ENCODE measurements around the gene TRIM31. TPM values are rescaled to one million over a fixed set of nuclear protein-coding genes. Genes with fewer than 3 reads are reported as not detected.

Gene TRIM31
- total and polyA plus RNA-seq, 10 of the 15 experiments (the other 5 are each of a cell fraction or from before 2014, with no cell fraction given), result 0.09 to 20.5 (median 0.31) TPM; not detected in 3

- TF ChIP-seq SKIL (IDR thresholded peaks at IDR 0.05; ENCODE audit: low read depth, poor library complexity, severe bottlenecking) (peak; percentile 51), PKNOX1 (IDR thresholded peaks at IDR 0.05) (peak; percentile 76; the same call in 1 of the 2 replicates)
Measured at GRCh38 chr6:30130887-30131862, 18.3 kb upstream of the TRIM31 start (continued).

GRCh38 chr6:30130179-30130679 lies 17.3 kb upstream of the TRIM31 start:
- DNase-seq (ENCODE audit: low read depth, low spot score), result no peak
- FAIRE-seq, result no peak
- Histone ChIP-seq H2AFZ (ENCODE audit: control insufficient read depth, low read depth, low read length) (no peak overlapping the region), H4K20me1 (ENCODE audit: control insufficient read depth, insufficient read depth) (no peaks in the 10 kb centered on the region), H3K4me1 (ENCODE audit: control insufficient read depth, insufficient read depth, low read length) (peaks cover 5% of the 10 kb centered on the region), H3K36me3 (ENCODE audit: control insufficient read depth in 2 of 2, insufficient read depth in 2 of 2, low read length in 1 of 2) (no peaks in the 10 kb centered on the region), H3K27ac (ENCODE audit: control insufficient read depth, insufficient read depth) (no peak overlapping the region), H3K79me2 (ENCODE audit: control insufficient read depth, insufficient read depth, low read length) (no peaks in the 10 kb centered on the region), H3K27me3 (replicated peaks in 1 of 2; ENCODE audit: control insufficient read depth in 2 of 2, insufficient read depth in 2 of 2, low read length in 1 of 2) (peaks cover 4 to 10% of the 10 kb centered on the region in 2 experiments), H3K4me3 (no peak overlapping the region), H3K9ac (ENCODE audit: control insufficient read depth, insufficient read depth, low read length) (no peak overlapping the region), H3K4me2 (ENCODE audit: control insufficient read depth, insufficient read depth) (no peak overlapping the region; the same call in 1 of the 2 replicates), H3K9me3 (replicated peaks; ENCODE audit: control insufficient read depth, insufficient read depth, low read length) (no peaks in the 10 kb centered on the region)
- intact Hi-C loops (cut with micrococcal nuclease; ENCODE audit: unreplicated experiment) (loop anchor here (2.0 kb wide), 1 partner anchor 41 kb away; no protein-coding TSS in a partner anchor), in situ Hi-C loops (cut with MboI) (no loop called here)
- SMC1A ChIA-PET (ENCODE audit: uncharacterized antibody, unreplicated experiment), result interaction anchor here (1.0 to 18.7 kb wide), 14 partner anchors 8 to 92 kb away, joined by 3 to 647 read pairs (median 4); partner anchors contain the start of genes PPP1R11 and TRIM31
- RAD21 ChIA-PET (ENCODE audit: unreplicated experiment), result interaction anchor here (1.0 to 8.5 kb wide), 9 partner anchors 8 to 93 kb away, joined by 3 to 333 read pairs (median 4); partner anchors contain the start of genes POLR1H, PPP1R11 and TRIM31
- 14% methylated on average over 4 of the region's 4 CpGs for WGBS (ENCODE audit: insufficient coverage, insufficient replicate concordance, low lambda C conversion rate, missing lambda C conversion rate)
- peak; percentile 15; the same call in 2 of the 3 replicates for ATAC-seq
- CTCF ChIA-PET, result interaction anchor here (1.2 to 8.5 kb wide), 20 partner anchors 8 to 166 kb away, joined by 3 to 561 read pairs (median 8); partner anchors contain the start of genes POLR1H and TRIM31
- POLR2A ChIA-PET, result interaction anchor here (0.6 to 4.2 kb wide), 5 partner anchors 21 to 69 kb away, joined by 3 to 41 read pairs (median 4); partner anchors contain the start of gene POLR1H
- BruUV-seq (replicated peaks), result no TSS peak
- no peak for TF ChIP-seq SREBF1 (IDR thresholded peaks at IDR 0.05; ENCODE audit: low read length)
- no peak for TF ChIP-seq NFYB (IDR thresholded peaks at IDR 0.05; ENCODE audit: insufficient read depth, low read depth, low read length)
- TF ChIP-seq MLLT1 (IDR thresholded peaks at IDR 0.05), result no peak
- TF ChIP-seq NR2C2 (IDR thresholded peaks at IDR 0.05; ENCODE audit: borderline replicate concordance, control insufficient read depth, insufficient read length, low read depth), result no peak
- TF ChIP-seq DPF2 (IDR thresholded peaks at IDR 0.05), result no peak
- TF ChIP-seq ZBTB11 (CRISPR knock-in tag; IDR thresholded peaks at IDR 0.05), result no peak
- no peak for TF ChIP-seq HDAC6 (IDR thresholded peaks at IDR 0.05; ENCODE audit: unreplicated experiment)
- no peak for TF ChIP-seq CEBPB (IDR thresholded peaks at IDR 0.05; ENCODE audit: borderline replicate concordance in 1 of 2, low read depth in 2 of 2, low read length in 2 of 2)

Data from GM12878 (cell line).